Brain pericyte (primary cell): ENCODE measurements around the gene OR9I1.

ENCODE experiments used
- DNase-seq: peaks from one replicate; pipeline ENCODE4 v3.0.0-alpha.2; 2012; ENCODE audit warnings: low read depth, low spot score

Gene OR9I1

GRCh38 chr11:58125469-58125868 lies at the start of gene OR9I1:
OR9I1 (minus strand) TSS chr11:58125530; CDS start chr11:58119444, 6,086 bp downstream.
- no peak for DNase-seq

GRCh38 chr11:58165504-58166106 lies 40.3 kb upstream of the OR9I1 start:
- no peak for DNase-seq

GRCh38 chr11:58164990-58165389 lies 39.7 kb upstream of the OR9I1 start:
- no peak for DNase-seq

- no peak for DNase-seq
These were observed 39.1 kb upstream of the OR9I1 start for GRCh38 chr11:58164389-58164788.

GRCh38 chr11:58152781-58153180 lies 27.5 kb upstream of the OR9I1 start:
- no peak for DNase-seq

GRCh38 chr11:58142761-58143160 lies 17.4 kb upstream of the OR9I1 start:
- DNase-seq: no peak

- DNase-seq: no peak
These were observed 9.8 kb upstream of the OR9I1 start for GRCh38 chr11:58135171-58135570.

- no peak for DNase-seq
These were observed 8.8 kb upstream of the OR9I1 start for GRCh38 chr11:58134151-58134550.

GRCh38 chr11:58133309-58134076 lies 8.2 kb upstream of the OR9I1 start:
- no peak for DNase-seq

GRCh38 chr11:58127350-58127749 lies 2.0 kb upstream of the OR9I1 start:
- DNase-seq: no peak

- no peak for DNase-seq
These were observed 4.2 kb downstream of the OR9I1 start for GRCh38 chr11:58121096-58121495.

- DNase-seq: no peak
These were observed 27.9 kb downstream of the OR9I1 start for GRCh38 chr11:58097437-58097836.

- DNase-seq: no peak
These were observed 38.8 kb downstream of the OR9I1 start for GRCh38 chr11:58086528-58086927.

- no peak for DNase-seq
These were observed 49.5 kb downstream of the OR9I1 start for GRCh38 chr11:58075781-58076180.

GRCh38 chr11:58070585-58070984 lies 54.7 kb downstream of the OR9I1 start:
- no peak for DNase-seq

- DNase-seq: no peak
These were observed 56.7 kb downstream of the OR9I1 start for GRCh38 chr11:58068655-58069054.

- no peak for DNase-seq
These were observed 57.6 kb downstream of the OR9I1 start for GRCh38 chr11:58067685-58068084.
